Measurements from ENCODE around the gene PRMT2. TPM values are rescaled to one million over a fixed set of nuclear protein-coding genes. Genes with fewer than 3 reads are reported as not detected.

The PRMT2 gene
- total RNA-seq, 1 donor from 2014 or later, result 121 TPM

DNA sequence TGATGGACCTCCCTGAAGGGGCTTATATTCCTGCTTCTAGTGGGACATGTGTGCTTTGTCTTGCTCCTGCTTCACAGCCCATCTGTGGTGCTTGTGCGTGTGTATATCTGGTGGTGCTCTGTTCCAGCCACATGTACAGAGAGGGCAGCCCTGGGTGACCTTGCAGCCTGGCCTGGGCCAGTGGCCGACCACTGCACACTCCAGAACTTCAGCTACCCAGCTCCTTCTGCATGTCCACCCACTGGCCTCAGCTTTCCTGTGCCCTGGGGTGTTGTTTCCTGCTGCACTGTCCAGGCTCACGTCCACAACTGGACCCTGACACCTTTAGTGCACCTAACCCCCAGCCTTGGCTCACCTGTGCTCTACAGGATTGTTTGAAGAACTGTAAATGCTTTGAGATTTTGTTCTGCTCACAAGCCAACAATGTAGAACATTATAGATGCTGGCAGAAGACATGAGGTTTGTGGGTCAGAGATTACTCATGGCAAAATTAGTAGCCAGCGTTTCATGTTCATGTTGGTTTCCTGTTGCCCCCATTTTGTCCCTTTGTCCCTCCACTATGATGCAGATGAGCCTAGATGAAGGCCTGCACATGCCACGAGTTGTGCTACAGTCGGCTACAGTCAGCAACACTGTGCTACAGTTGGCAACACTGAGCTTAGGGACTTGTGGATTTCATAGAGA, 25.3 kb upstream of the PRMT2 start:
- Histone ChIP-seq H3K4me3 (no peak overlapping the region), H3K27me3 (ENCODE audit: low read depth) (no peaks in the 10 kb centered on the region), H3K4me1 (peaks cover 13% of the 10 kb centered on the region), H3K9me3 (no peaks in the 10 kb centered on the region), H3K27ac (no peak overlapping the region), H3K36me3 (no peaks in the 10 kb centered on the region)
- DNase-seq (no peak), ATAC-seq (no peak)
- TF ChIP-seq, protein P1, sequence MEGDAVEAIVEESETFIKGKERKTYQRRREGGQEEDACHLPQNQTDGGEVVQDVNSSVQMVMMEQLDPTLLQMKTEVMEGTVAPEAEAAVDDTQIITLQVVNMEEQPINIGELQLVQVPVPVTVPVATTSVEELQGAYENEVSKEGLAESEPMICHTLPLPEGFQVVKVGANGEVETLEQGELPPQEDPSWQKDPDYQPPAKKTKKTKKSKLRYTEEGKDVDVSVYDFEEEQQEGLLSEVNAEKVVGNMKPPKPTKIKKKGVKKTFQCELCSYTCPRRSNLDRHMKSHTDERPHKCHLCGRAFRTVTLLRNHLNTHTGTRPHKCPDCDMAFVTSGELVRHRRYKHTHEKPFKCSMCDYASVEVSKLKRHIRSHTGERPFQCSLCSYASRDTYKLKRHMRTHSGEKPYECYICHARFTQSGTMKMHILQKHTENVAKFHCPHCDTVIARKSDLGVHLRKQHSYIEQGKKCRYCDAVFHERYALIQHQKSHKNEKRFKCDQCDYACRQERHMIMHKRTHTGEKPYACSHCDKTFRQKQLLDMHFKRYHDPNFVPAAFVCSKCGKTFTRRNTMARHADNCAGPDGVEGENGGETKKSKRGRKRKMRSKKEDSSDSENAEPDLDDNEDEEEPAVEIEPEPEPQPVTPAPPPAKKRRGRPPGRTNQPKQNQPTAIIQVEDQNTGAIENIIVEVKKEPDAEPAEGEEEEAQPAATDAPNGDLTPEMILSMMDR (IDR thresholded peaks at IDR 0.05), result no peak
- intact Hi-C loops (cut with DNase I), result no loop called here

DNA sequence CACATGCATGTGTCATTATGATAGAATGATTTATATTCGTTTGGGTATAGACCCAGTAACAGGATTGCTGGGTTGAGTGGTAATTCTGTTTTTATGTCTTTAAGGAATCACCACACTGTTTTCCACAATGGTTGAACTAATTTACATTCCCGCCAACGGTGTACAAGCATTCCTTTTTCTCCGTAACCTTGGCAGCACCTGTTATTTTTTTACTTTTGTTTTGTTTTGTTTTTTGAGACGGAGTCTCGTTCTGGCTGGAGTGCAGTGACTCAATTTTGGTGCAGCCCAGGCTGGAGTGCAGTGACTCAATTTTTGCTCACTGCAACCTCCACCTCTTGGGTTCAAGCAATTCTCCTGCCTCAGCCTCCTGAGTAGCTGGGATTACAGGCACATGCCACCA, 22.1 kb upstream of the PRMT2 start:
- TF ChIP-seq, protein P1 (IDR thresholded peaks at IDR 0.05), result no peak
- DNase-seq (no peak), ATAC-seq (no peak)
- Histone ChIP-seq H3K4me3 (no peak overlapping the region), H3K9me3 (no peaks in the 10 kb centered on the region), H3K27ac (no peak overlapping the region), H3K4me1 (no peaks in the 10 kb centered on the region), H3K27me3 (ENCODE audit: low read depth) (no peaks in the 10 kb centered on the region), H3K36me3 (no peaks in the 10 kb centered on the region)
- intact Hi-C loops (cut with DNase I), result no loop called here

DNA sequence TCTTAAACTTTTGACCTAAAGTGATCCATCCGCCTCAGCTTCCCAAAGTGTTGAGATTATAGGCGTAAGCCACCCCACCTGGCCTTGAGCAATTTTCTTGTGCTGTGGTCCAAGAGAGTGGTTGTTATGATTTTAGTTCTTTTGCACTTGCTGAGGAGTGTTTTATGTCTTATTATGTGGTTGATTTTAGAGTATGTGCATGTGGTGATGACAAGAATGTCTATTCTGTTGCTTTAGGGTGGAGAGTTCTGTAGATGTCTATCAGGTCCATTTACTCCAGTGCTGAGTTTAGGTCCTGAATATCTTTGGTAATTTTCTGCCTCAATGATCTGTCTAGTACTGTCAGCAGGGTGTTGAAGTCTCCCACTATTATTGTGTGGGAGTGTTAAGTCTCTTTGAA, 19.4 kb upstream of the PRMT2 start:
- H3K4me3 ChIP-seq, result no peak overlapping the region
- H3K9me3 ChIP-seq, result no peaks in the 10 kb centered on the region
- H3K4me1 ChIP-seq, result no peaks in the 10 kb centered on the region
- no peaks in the 10 kb centered on the region for H3K27me3 ChIP-seq (ENCODE audit: low read depth)
- H3K36me3 ChIP-seq, result no peaks in the 10 kb centered on the region
- DNase-seq, result no peak
- ATAC-seq, result no peak
- H3K27ac ChIP-seq, result no peak overlapping the region
- TF ChIP-seq, protein P1 (IDR thresholded peaks at IDR 0.05), result no peak
- intact Hi-C loops (cut with DNase I), result no loop called here

DNA sequence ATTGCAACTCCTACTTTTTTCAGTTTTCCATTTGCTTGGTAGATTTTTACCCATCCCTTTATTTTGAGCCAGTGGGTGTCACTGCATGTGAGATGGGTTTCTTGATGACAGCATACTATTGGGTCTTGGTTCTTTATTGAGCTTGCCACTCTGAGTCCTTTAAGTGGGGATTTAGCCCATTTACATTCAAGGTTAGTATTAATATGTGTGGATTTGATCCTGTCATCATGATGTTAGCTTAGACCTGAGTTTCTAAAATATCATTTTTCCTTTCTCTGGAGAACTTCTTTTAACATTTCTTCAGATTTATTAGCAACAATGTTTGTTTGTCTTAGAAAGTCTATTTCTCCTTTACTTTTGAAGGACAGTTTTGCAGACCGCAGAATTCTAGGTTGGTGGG, 18.8 kb upstream of the PRMT2 start:
- DNase-seq (no peak), ATAC-seq (no peak)
- Histone ChIP-seq H3K27me3 (ENCODE audit: low read depth) (no peaks in the 10 kb centered on the region), H3K4me1 (peaks cover 5% of the 10 kb centered on the region), H3K9me3 (no peaks in the 10 kb centered on the region), H3K4me3 (no peak overlapping the region), H3K27ac (no peak overlapping the region), H3K36me3 (no peaks in the 10 kb centered on the region)
- TF ChIP-seq, protein P1 (IDR thresholded peaks at IDR 0.05), result no peak
- intact Hi-C loops (cut with DNase I), result no loop called here

DNA sequence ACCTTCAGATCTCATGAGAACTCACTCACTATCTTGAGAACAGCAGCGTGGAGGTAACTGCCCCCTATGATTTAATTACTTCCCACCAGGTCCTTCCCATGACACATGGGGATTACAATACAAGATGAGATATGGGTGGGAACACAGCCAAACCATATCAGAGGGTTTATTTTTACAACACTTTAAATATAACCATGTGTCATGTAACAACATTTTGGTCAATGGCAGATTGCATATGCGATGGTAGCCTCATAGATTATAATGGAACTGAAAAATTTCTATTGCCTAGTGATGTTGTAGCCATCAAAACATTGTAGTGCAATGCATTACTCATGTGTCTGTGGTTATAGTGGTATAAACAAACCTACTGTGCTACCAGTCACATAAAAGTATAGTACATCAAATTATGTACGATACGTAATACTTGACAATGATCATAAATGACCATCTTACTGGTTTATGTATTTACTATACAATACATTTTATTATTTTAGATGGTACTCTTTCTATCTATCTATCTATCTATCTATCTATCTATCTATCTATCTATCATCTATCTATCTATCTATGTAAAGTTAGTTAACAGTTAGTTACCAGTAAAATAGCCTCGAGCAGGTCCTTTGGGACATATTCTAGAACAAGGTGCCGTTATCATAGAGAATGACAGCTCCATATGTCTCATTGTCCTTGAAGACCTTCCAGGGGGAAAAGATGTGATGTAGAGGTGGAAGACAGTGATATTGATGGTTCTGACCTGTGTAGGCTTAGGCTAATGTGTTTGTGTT, 18.0 kb upstream of the PRMT2 start:
- Histone ChIP-seq H3K27me3 (ENCODE audit: low read depth) (no peaks in the 10 kb centered on the region), H3K9me3 (no peaks in the 10 kb centered on the region), H3K27ac (no peak overlapping the region), H3K4me3 (no peak overlapping the region), H3K36me3 (no peaks in the 10 kb centered on the region), H3K4me1 (peaks cover 9% of the 10 kb centered on the region)
- TF ChIP-seq, protein P1 (IDR thresholded peaks at IDR 0.05), result no peak
- ATAC-seq (no peak), DNase-seq (no peak)
- intact Hi-C loops (cut with DNase I), result no loop called here

Measured in lower lobe of right lung (tissue), 2 donors.